SK-N-SH treated with all-trans-retinoic acid at 6 μM for 48 hours (cell line): ENCODE results near the gene RAD9B.

Experiments
- ATAC-seq: fragments of 200-7000 bp; cut with Tn5 transposase; 3 replicates; pipeline ENCODE4 v1.9.1; 2020; ENCODE audit warnings: mild to moderate bottlenecking, moderate library complexity
- ARNTL ChIP-seq: fragments of 450-650 bp; formaldehyde crosslinking; IDR thresholded peaks from 2 replicates; pipeline ENCODE4 v1.5.0; 2020; ENCODE audit warnings: low read depth, mild to moderate bottlenecking, moderate library complexity, borderline replicate concordance
- BACH2 ChIP-seq: fragments of 250-450 bp; sonication (Bioruptor Pico); IDR thresholded peaks from 2 replicates; pipeline ENCODE4 v1.9.0; 2021; ENCODE audit warnings: mild to moderate bottlenecking, borderline replicate concordance
- CSDC2 ChIP-seq: fragments of 250-450 bp; sonication (Bioruptor Pico); IDR thresholded peaks from 2 replicates; pipeline ENCODE4 v1.5.0; 2020; ENCODE audit warnings: mild to moderate bottlenecking, moderate library complexity
- ESRRG ChIP-seq: fragments of 250-450 bp; sonication (Bioruptor Pico); IDR thresholded peaks from 2 replicates; pipeline ENCODE4 v1.6.1; 2021; ENCODE audit warnings: mild to moderate bottlenecking
- GLIS3 ChIP-seq: fragments of 250-450 bp; sonication (Bioruptor Pico); IDR thresholded peaks from 2 replicates; pipeline ENCODE4 v1.5.0; 2020; ENCODE audit warnings: mild to moderate bottlenecking, moderate library complexity
- OSR1 ChIP-seq: fragments of 250-450 bp; sonication (Bioruptor Pico); IDR thresholded peaks from 2 replicates; pipeline ENCODE4 v1.8.0; 2022; ENCODE audit warnings: moderate library complexity, mild to moderate bottlenecking, inconsistent platforms
- PPARA ChIP-seq: fragments of 250-450 bp; sonication (Bioruptor Pico); IDR thresholded peaks from 2 replicates; pipeline ENCODE4 v1.5.0; 2020; ENCODE audit warnings: mild to moderate bottlenecking, borderline replicate concordance
- RARB ChIP-seq: fragments of 250-450 bp; sonication (Bioruptor Pico); IDR thresholded peaks from 2 replicates; pipeline ENCODE4 v1.8.0; 2021; ENCODE audit warnings: mild to moderate bottlenecking, moderate library complexity
- SNAI2 ChIP-seq: fragments of 250-450 bp; sonication (Bioruptor Pico); IDR thresholded peaks from 2 replicates; pipeline ENCODE4 v1.5.0; 2020; ENCODE audit warnings: mild to moderate bottlenecking, moderate library complexity
- TCF4 ChIP-seq: fragments of 250-450 bp; sonication (Bioruptor Pico); IDR thresholded peaks from 2 replicates; pipeline ENCODE4 v1.8.0; 2021; ENCODE audit warnings: mild to moderate bottlenecking, moderate library complexity, borderline replicate concordance
- TOX ChIP-seq: fragments of 250-450 bp; sonication (Bioruptor Pico); IDR thresholded peaks from 2 replicates; pipeline ENCODE4 v1.8.0; 2021; ENCODE audit warnings: mild to moderate bottlenecking, moderate library complexity, borderline replicate concordance
- ZC3H10 ChIP-seq: fragments of 250-450 bp; sonication (Bioruptor Pico); IDR thresholded peaks from 2 replicates; pipeline ENCODE4 v1.5.1; 2021; ENCODE audit warnings: mild to moderate bottlenecking, moderate library complexity
- ZFP3 ChIP-seq: fragments of 250-450 bp; sonication (Bioruptor Pico); IDR thresholded peaks from 2 replicates; pipeline ENCODE4 v1.5.0; 2020; ENCODE audit warnings: mild to moderate bottlenecking, moderate library complexity
- ZFP30 ChIP-seq: fragments of 450-650 bp; formaldehyde crosslinking; IDR thresholded peaks from 2 replicates; pipeline ENCODE4 v1.5.0; 2022; ENCODE audit warnings: mild to moderate bottlenecking, moderate library complexity
- ZNF565 ChIP-seq: fragments of 450-650 bp; formaldehyde crosslinking; conservative IDR thresholded peaks from 2 replicates; pipeline ENCODE4 v1.5.0; 2020; ENCODE audit warnings: low read depth, mild to moderate bottlenecking, moderate library complexity
- ZNF70 ChIP-seq: fragments of 450-650 bp; formaldehyde crosslinking; IDR thresholded peaks from 2 replicates; pipeline ENCODE4 v1.5.0; 2020; ENCODE audit warnings: mild to moderate bottlenecking, moderate library complexity
- ZNF8 ChIP-seq: fragments of 450-650 bp; formaldehyde crosslinking; IDR thresholded peaks from 2 replicates; pipeline ENCODE4 v1.5.0; 2020; ENCODE audit warnings: mild to moderate bottlenecking, moderate library complexity
- TF ChIP-seq, protein P1 (sequence below): fragments of 250-450 bp; sonication (Bioruptor Pico); IDR thresholded peaks from 2 replicates; pipeline ENCODE4 v1.5.1; 2021; ENCODE audit warnings: mild to moderate bottlenecking, moderate library complexity
- TF ChIP-seq, protein P2 (sequence below): fragments of 250-450 bp; sonication (Bioruptor Pico); IDR thresholded peaks from 2 replicates; pipeline ENCODE4 v1.5.1; 2020; ENCODE audit warnings: low read depth, mild to moderate bottlenecking, moderate library complexity
- TF ChIP-seq, protein P3 (sequence below): fragments of 250-450 bp; sonication (Bioruptor Pico); IDR thresholded peaks from 2 replicates; pipeline ENCODE4 v1.8.0; 2021; ENCODE audit warnings: low read depth, mild to moderate bottlenecking, moderate library complexity, borderline replicate concordance
- TF ChIP-seq, protein P4 (sequence below): fragments of 250-450 bp; sonication (Bioruptor Pico); IDR thresholded peaks from 2 replicates; pipeline ENCODE4 v1.5.0; 2020; ENCODE audit warnings: mild to moderate bottlenecking, moderate library complexity

Gene RAD9B

DNA sequence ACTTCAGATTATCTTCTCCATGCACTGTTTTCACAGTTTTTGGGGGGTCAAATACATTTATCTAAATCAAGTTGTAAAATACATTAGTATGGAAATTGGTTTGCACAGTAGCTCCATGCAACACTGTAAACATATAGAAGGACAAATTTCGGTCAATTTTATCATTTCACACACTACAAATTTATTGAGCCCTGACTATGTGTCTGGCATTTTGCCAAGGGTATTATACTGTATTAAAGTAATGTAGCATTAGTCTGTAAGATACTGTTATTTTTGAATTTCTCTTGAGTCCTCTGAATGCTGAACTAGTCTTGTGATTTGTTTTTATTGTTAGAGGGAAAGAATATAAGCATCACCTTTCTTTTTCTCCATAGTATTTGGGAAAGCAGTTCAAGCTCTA lies 1.3 kb downstream of the RAD9B start:
- TF ChIP-seq PPARA (no peak), TCF4 (CRISPR knock-in tag) (no peak), ESRRG (no peak), BACH2 (CRISPR knock-in tag) (no peak), ZFP3 (CRISPR knock-in tag) (no peak), OSR1 (no peak), SNAI2 (CRISPR knock-in tag) (no peak), ZNF565 (CRISPR knock-in tag) (no peak), RARB (CRISPR knock-in tag) (no peak), ZFP30 (CRISPR knock-in tag) (no peak), ZNF70 (CRISPR knock-in tag) (no peak), CSDC2 (CRISPR knock-in tag) (no peak), ARNTL (CRISPR knock-in tag) (no peak)
- TF ChIP-seq, protein P1, sequence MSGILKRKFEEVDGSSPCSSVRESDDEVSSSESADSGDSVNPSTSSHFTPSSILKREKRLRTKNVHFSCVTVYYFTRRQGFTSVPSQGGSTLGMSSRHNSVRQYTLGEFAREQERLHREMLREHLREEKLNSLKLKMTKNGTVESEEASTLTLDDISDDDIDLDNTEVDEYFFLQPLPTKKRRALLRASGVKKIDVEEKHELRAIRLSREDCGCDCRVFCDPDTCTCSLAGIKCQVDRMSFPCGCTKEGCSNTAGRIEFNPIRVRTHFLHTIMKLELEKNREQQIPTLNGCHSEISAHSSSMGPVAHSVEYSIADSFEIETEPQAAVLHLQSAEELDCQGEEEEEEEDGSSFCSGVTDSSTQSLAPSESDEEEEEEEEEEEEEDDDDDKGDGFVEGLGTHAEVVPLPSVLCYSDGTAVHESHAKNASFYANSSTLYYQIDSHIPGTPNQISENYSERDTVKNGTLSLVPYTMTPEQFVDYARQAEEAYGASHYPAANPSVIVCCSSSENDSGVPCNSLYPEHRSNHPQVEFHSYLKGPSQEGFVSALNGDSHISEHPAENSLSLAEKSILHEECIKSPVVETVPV (CRISPR knock-in tag): no peak
- TF ChIP-seq, protein P2, sequence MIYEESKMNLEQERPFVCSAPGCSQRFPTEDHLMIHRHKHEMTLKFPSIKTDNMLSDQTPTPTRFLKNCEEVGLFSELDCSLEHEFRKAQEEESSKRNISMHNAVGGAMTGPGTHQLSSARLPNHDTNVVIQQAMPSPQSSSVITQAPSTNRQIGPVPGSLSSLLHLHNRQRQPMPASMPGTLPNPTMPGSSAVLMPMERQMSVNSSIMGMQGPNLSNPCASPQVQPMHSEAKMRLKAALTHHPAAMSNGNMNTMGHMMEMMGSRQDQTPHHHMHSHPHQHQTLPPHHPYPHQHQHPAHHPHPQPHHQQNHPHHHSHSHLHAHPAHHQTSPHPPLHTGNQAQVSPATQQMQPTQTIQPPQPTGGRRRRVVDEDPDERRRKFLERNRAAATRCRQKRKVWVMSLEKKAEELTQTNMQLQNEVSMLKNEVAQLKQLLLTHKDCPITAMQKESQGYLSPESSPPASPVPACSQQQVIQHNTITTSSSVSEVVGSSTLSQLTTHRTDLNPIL (CRISPR knock-in tag): no peak
- TF ChIP-seq, protein P3, sequence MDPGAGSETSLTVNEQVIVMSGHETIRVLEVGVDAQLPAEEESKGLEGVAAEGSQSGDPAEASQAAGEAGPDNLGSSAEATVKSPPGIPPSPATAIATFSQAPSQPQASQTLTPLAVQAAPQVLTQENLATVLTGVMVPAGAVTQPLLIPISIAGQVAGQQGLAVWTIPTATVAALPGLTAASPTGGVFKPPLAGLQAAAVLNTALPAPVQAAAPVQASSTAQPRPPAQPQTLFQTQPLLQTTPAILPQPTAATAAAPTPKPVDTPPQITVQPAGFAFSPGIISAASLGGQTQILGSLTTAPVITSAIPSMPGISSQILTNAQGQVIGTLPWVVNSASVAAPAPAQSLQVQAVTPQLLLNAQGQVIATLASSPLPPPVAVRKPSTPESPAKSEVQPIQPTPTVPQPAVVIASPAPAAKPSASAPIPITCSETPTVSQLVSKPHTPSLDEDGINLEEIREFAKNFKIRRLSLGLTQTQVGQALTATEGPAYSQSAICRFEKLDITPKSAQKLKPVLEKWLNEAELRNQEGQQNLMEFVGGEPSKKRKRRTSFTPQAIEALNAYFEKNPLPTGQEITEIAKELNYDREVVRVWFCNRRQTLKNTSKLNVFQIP (CRISPR knock-in tag): no peak
- TF ChIP-seq, protein P4, sequence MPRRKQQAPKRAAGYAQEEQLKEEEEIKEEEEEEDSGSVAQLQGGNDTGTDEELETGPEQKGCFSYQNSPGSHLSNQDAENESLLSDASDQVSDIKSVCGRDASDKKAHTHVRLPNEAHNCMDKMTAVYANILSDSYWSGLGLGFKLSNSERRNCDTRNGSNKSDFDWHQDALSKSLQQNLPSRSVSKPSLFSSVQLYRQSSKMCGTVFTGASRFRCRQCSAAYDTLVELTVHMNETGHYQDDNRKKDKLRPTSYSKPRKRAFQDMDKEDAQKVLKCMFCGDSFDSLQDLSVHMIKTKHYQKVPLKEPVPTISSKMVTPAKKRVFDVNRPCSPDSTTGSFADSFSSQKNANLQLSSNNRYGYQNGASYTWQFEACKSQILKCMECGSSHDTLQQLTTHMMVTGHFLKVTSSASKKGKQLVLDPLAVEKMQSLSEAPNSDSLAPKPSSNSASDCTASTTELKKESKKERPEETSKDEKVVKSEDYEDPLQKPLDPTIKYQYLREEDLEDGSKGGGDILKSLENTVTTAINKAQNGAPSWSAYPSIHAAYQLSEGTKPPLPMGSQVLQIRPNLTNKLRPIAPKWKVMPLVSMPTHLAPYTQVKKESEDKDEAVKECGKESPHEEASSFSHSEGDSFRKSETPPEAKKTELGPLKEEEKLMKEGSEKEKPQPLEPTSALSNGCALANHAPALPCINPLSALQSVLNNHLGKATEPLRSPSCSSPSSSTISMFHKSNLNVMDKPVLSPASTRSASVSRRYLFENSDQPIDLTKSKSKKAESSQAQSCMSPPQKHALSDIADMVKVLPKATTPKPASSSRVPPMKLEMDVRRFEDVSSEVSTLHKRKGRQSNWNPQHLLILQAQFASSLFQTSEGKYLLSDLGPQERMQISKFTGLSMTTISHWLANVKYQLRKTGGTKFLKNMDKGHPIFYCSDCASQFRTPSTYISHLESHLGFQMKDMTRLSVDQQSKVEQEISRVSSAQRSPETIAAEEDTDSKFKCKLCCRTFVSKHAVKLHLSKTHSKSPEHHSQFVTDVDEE: no peak
- ATAC-seq: no peak

DNA sequence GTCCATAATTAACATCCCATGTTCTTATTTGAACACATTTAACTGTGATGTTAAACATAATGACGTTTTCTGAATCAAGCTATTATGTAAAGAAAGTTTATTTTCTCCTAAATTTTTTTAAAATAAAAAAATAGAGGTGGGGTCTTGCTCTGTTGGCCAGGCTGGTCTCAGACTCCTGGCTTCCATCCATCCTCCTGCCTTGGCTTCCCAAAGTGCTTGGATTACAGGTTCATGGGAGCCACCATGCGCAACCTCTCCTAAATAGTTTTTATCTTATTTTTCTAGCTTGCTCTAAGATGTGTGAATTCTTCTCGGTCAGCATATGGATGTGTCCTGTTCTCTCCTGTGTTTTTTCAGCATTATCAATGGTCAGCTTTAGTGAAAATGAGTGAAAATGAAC lies 3.2 kb downstream of the RAD9B start:
- TF ChIP-seq ZFP30 (CRISPR knock-in tag) (no peak), ZNF8 (CRISPR knock-in tag) (no peak), SNAI2 (CRISPR knock-in tag) (no peak), CSDC2 (CRISPR knock-in tag) (no peak), PPARA (no peak), ZFP3 (CRISPR knock-in tag) (no peak), ZC3H10 (CRISPR knock-in tag) (no peak), TOX (CRISPR knock-in tag) (no peak), ARNTL (CRISPR knock-in tag) (no peak), OSR1 (no peak), GLIS3 (CRISPR knock-in tag) (no peak)
- TF ChIP-seq, protein P1 (CRISPR knock-in tag): no peak
- TF ChIP-seq, protein P2 (CRISPR knock-in tag): no peak
- no peak for ATAC-seq
